Activated CD4-positive, alpha-beta T cell treated with anti-CD3 and anti-CD28 coated beads, Interleukin-2, amount 10 ng/mL, durations not matched to agents 7 days and 5 days (primary cell): ENCODE data around the gene EBP. TPM values are rescaled to one million over a fixed set of nuclear protein-coding genes. Genes with fewer than 3 reads are reported as not detected.

Experiments used
- CTCF ChIA-PET: fragments of 350-600 bp; sonication (Branson Sonifier 250); formaldehyde crosslinking; loops from one replicate; lab custom pipeline; 2021; ENCODE audit warnings: antibody characterized with exemption; lab: Charles Lee
- POLR2A ChIA-PET: fragments of 350-600 bp; sonication (Branson Sonifier 250); formaldehyde crosslinking; loops from one replicate; lab custom pipeline; 2021; ENCODE audit warnings: antibody characterized with exemption; lab: Charles Lee
- DNase-seq: peaks from one replicate; pipeline ENCODE4 v3.0.0-alpha.2; 2020
- H3K27ac Mint-ChIP-seq: one replicate; pipeline ENCODE4 v1.8.0; 2021; ENCODE audit warnings: mild to moderate bottlenecking, moderate library complexity, mixed read lengths
- H3K27me3 Mint-ChIP-seq: one replicate; pipeline ENCODE4 v1.8.0; 2021; ENCODE audit warnings: mixed read lengths
- H3K36me3 Mint-ChIP-seq: one replicate; pipeline ENCODE4 v1.8.0; 2021; ENCODE audit warnings: low read depth, mixed read lengths
- H3K4me1 Mint-ChIP-seq: one replicate; pipeline ENCODE4 v1.8.0; 2021; ENCODE audit warnings: mixed read lengths
- H3K4me3 Mint-ChIP-seq: one replicate; pipeline ENCODE4 v1.8.0; 2021; ENCODE audit warnings: mild to moderate bottlenecking, moderate library complexity, mixed read lengths
- H3K9me3 Mint-ChIP-seq: one replicate; pipeline ENCODE4 v1.8.0; 2021; ENCODE audit warnings: mixed read lengths
- total RNA-seq, 2 experiments: library from RNA; stranded (reverse); gene quantifications; one replicate each; pipeline ENCODE4 v1.2.3, GENCODE V29; 2021

Gene EBP
- total RNA-seq, 2 experiments from 2014 or later, result 246 to 251 TPM

DNA sequence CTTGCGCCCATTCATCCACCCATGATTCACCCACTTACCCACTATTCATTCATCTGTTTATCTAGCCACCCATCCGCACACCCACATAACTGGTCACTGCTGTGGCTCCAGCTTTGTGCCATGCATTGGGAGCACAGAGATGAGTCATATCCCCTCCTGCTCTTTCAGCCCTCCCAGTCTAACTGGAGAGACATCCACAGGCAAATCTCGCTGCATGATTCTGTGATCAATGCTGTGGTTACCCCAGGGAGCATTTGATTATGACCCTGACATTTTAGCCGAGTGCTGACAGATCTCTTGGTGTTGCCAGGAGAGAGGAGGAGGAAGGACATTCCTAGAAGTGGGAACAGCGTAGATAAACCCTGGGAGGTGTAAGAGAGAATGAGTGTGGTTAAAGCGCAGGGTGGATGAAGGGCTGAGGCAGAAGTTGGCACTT, 23.2 kb upstream of the EBP start:
- Mint-ChIP-seq H3K4me1 (no peaks in the 10 kb centered on the region), H3K4me3 (no peak overlapping the region), H3K9me3 (no peaks in the 10 kb centered on the region), H3K36me3 (no peaks in the 10 kb centered on the region), H3K27me3 (no peaks in the 10 kb centered on the region), H3K27ac (no peak overlapping the region)
- POLR2A ChIA-PET, result no interaction called here
- CTCF ChIA-PET, result no interaction called here
- DNase-seq, result no peak

DNA sequence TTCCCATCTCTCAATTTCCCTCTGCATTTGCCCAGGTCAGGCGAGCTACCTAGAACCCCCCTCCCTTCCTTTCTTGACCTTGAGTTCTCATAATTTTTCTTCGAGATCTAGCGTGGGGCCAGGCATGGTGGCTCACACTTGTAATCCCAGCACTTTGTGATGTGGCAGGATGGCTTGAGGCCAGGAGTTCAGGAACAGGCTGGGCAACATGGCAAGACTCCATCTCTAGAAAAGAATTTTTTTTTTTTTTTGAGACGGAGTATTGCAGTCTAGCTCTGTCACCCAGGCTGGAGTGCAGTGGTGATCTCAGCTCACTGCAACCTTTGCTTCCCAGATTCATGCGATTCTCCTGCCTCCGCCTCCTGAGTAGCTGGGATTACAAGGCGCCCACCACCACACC, 17.3 kb upstream of the EBP start:
- ChIA-PET POLR2A (no interaction called here), CTCF (interaction anchor here (0.6 kb wide), 2 partner anchors 658 to 1189 kb away, joined by 3 read pairs; no protein-coding TSS in a partner anchor)
- H3K4me3 Mint-ChIP-seq, result no peak overlapping the region
- no peak for DNase-seq
- peaks cover under 1% of the 10 kb centered on the region for H3K36me3 Mint-ChIP-seq
- peak overlapping the region; percentile 19 for H3K27ac Mint-ChIP-seq
- peaks cover 6% of the 10 kb centered on the region for H3K4me1 Mint-ChIP-seq
- H3K9me3 Mint-ChIP-seq, result no peaks in the 10 kb centered on the region
- no peaks in the 10 kb centered on the region for H3K27me3 Mint-ChIP-seq

DNA sequence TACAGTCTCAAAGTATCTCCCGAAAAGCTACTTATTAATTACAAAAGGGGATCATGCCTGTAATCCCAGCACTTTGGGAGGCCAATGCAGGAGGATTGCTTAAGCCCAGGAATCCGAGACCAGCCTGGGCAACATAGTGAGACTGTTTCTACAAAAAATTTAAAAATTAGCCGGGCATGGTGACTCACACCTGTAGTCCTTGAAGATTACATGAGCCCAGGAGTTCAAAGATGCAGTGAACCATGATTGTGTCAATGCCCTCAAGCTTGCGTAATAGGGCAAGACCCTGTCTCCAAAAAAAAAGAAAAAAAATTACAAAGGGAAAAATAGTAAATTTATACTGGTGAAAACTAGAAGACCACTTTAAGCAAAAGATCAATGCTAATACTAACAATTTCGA, 16.1 kb upstream of the EBP start:
- Mint-ChIP-seq H3K4me3 (no peak overlapping the region), H3K27ac (no peak overlapping the region), H3K4me1 (peaks cover 18% of the 10 kb centered on the region), H3K36me3 (peaks cover 4% of the 10 kb centered on the region), H3K27me3 (no peaks in the 10 kb centered on the region), H3K9me3 (no peaks in the 10 kb centered on the region)
- ChIA-PET CTCF (no interaction called here), POLR2A (no interaction called here)
- DNase-seq, result no peak

DNA sequence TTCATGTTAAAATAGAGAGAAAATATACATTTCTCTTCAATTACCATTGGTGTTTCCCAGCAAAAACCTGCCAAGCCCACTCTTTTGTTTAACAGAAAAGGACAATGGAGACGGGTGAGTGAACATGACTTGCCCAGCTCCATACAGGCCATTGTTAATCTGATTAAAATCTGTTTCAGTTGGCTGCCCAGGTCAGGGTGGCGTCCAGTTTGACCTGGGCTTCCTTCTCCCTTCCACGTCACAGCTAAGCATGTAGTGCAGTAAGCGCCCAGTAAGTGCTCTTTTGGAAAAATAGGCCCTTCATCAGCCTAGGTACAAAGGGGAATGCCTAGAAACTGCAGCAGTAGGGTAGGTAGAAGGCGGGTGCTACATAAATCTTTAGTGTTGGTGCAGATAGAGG, 14.4 kb upstream of the EBP start:
- no peak for DNase-seq
- peaks cover 33% of the 10 kb centered on the region for H3K4me1 Mint-ChIP-seq
- CTCF ChIA-PET, result interaction anchor here (1.2 kb wide), 1 partner anchor 13 kb away, joined by 3 read pairs; no protein-coding TSS in a partner anchor
- POLR2A ChIA-PET, result no interaction called here
- H3K9me3 Mint-ChIP-seq, result no peaks in the 10 kb centered on the region
- no peak overlapping the region for H3K27ac Mint-ChIP-seq
- H3K27me3 Mint-ChIP-seq, result no peaks in the 10 kb centered on the region
- H3K36me3 Mint-ChIP-seq, result peaks cover 6% of the 10 kb centered on the region
- H3K4me3 Mint-ChIP-seq, result no peak overlapping the region

DNA sequence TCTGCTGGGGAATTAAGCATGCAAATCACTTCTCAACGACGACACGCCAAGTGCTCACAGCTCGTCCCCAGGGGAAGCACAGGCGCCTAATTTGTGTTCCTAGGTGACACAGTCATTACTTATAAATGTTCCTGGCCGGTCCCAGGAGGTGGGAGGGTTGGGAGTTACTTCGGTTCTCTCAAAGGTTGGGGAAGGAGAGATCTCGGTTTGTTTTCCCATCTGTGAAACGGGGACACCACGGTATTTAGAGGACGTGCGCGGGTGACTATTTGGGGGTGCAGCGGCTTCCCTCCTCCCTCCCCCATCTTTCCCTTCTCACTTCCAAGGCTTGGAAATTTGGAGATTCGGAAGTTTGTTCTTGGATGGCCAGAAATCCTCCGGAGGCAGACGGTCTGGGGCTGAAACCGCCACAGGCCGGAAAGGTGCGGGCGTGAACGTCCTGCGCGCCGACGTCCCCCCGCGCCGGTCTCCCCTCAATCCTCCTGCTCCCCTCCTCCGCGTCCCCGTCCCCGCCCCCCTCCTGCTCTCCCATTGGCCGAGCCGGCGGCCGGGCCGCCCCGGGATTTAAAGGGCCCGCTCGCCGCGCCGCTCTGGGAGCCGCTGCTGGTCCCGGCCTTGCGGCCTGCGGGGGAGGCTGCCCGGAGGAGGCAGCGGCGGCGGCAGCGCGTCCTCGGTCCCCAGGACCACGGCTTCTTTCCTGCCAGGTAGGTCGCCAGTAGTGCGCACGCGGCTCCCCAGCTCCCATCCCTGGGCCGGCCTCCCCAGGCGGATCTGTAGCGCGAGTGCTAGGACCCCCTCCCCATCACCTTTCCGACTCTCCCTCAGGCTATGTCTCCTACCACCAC, 13.0 kb upstream of the EBP start, which contains the start of gene PORCN:
TSS of gene PORCN (plus strand) at position 593 of the 845 bp plus-strand sequence. CDS start 829 bp downstream, outside the sequence.
- Mint-ChIP-seq H3K4me1 (peaks cover 33% of the 10 kb centered on the region), H3K9me3 (no peaks in the 10 kb centered on the region), H3K27ac (peak within 1 kb of the TSS; percentile 89), H3K36me3 (peaks cover 6% of the 10 kb centered on the region), H3K27me3 (no peaks in the 10 kb centered on the region), H3K4me3 (peak within 1 kb of the TSS; percentile 84)
- ChIA-PET CTCF (interaction anchor here (0.9 kb wide), 1 partner anchor 8 kb away, joined by 3 read pairs; no protein-coding TSS in a partner anchor), POLR2A (interaction anchor here (0.7 kb wide), 2 partner anchors 123 to 175 kb away, joined by 3 read pairs; no protein-coding TSS in a partner anchor)
- peak; percentile 82 for DNase-seq

DNA sequence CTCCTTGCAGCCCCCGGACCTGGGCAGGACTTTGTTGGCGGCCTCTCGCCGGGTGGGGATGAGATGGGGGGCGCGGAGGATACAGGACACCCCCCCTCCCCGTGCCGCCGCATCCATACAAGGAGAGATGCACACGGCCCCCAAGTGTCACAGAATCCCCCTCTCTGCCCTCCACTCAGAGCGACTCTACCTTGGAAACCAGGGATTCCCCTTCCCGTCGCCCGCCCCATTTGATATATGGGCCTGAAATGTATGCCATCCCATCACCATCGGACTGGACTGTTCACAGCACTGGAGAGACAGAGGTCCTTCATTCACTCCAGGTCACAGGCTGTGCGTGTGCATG, 12.4 kb upstream of the EBP start:
- H3K9me3 Mint-ChIP-seq, result no peaks in the 10 kb centered on the region
- H3K27me3 Mint-ChIP-seq, result no peaks in the 10 kb centered on the region
- peak overlapping the region; percentile 89 for H3K27ac Mint-ChIP-seq
- DNase-seq, result no peak
- H3K36me3 Mint-ChIP-seq, result peaks cover 6% of the 10 kb centered on the region
- H3K4me1 Mint-ChIP-seq, result peaks cover 33% of the 10 kb centered on the region
- POLR2A ChIA-PET, result no interaction called here
- CTCF ChIA-PET, result no interaction called here
- peak overlapping the region; percentile 84 for H3K4me3 Mint-ChIP-seq

DNA sequence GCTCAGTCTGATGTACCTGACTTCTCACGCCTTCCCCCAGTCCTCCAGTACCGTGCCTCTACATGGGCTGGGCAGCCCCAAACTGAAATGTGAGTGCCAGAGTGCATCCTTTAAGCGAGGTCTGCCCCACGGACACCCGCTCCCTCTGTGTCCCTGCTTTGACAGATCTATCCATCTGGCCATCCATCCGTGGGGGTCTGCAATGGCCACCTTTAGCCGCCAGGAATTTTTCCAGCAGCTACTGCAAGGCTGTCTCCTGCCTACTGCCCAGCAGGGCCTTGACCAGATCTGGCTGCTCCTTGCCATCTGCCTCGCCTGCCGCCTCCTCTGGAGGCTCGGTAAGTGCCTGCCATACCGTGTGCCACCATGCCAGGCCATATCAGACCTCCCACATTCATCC, 12.0 kb upstream of the EBP start:
- H3K9me3 Mint-ChIP-seq, result no peaks in the 10 kb centered on the region
- peak overlapping the region; percentile 84 for H3K4me3 Mint-ChIP-seq
- peaks cover 6% of the 10 kb centered on the region for H3K36me3 Mint-ChIP-seq
- ChIA-PET CTCF (interaction anchor here (0.6 kb wide), 1 partner anchor 72 kb away, joined by 3 read pairs; no protein-coding TSS in a partner anchor), POLR2A (no interaction called here)
- DNase-seq, result no peak
- peak overlapping the region; percentile 89 for H3K27ac Mint-ChIP-seq
- H3K27me3 Mint-ChIP-seq, result no peaks in the 10 kb centered on the region
- peaks cover 33% of the 10 kb centered on the region for H3K4me1 Mint-ChIP-seq

DNA sequence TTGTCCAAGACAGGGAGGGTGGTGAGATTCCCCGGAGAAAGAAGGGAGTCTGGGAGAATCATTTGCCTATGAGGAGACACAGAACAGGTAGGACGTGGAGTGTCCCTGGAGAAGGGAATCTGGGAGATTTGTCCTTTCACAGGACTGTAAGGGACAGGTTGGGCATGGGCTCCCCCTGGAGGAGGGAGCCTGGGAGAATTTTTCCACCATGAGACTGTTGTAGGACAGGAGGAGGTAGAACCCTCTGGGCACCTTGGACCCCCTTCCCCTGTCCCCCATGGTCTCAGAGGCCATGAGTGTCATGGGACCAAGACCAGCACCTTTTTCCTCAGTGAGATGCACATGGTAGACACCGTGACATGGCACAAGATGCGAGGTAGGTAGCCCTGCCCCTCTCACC, 10.0 kb upstream of the EBP start:
- no peak overlapping the region for H3K4me3 Mint-ChIP-seq
- peaks cover 6% of the 10 kb centered on the region for H3K36me3 Mint-ChIP-seq
- H3K27ac Mint-ChIP-seq, result peak overlapping the region; percentile 13
- H3K9me3 Mint-ChIP-seq, result no peaks in the 10 kb centered on the region
- CTCF ChIA-PET, result no interaction called here
- H3K4me1 Mint-ChIP-seq, result peaks cover 38% of the 10 kb centered on the region
- no peak for DNase-seq
- no peaks in the 10 kb centered on the region for H3K27me3 Mint-ChIP-seq
- POLR2A ChIA-PET, result no interaction called here

DNA sequence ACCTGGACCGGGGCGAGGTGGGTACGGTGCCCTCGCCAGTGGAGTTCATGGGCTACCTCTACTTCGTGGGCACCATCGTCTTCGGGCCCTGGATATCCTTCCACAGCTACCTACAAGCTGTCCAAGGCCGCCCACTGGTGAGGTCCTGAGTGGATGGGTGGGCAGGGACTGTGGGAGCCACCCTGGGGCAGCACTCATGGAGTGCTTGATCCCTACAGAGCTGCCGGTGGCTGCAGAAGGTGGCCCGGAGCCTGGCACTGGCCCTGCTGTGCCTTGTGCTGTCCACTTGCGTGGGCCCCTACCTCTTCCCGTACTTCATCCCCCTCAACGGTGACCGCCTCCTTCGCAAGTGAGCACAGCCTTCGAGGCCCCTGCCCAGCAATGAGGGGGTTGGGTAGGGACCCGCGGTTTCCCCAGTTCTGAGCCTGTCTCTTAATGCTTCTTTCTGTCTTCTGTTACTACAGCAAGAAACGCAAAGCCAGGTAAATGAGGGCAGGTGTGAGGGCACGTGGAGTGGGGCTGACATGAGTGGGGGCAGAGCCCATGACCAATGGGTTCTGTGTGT, 9.2 kb upstream of the EBP start:
- CTCF ChIA-PET, result no interaction called here

DNA sequence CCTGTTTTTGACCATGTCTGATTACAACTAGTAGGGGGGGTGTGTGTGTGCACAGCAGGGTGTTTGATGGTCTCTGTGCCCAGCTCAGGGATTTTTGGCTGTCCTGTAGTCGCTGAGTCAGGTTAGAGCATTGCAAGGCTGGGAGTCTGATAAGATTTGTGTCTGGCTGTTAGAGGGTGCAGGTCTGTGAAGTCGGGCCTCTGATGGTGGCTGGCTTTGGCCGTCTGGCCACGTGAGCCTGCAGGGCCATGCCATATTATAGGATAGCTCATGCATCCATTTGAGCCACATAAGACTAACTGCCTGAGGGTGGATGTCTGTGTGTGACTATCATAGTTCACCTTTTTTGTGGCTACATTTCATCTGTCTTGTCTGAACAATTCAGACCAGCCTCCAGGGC, 7.9 kb upstream of the EBP start:
- Mint-ChIP-seq H3K9me3 (no peaks in the 10 kb centered on the region), H3K27me3 (no peaks in the 10 kb centered on the region), H3K27ac (no peak overlapping the region), H3K36me3 (peaks cover 6% of the 10 kb centered on the region), H3K4me1 (peaks cover 40% of the 10 kb centered on the region), H3K4me3 (no peak overlapping the region)
- no peak for DNase-seq
- ChIA-PET CTCF (no interaction called here), POLR2A (no interaction called here)

More for the DNA sequence above, 9.2 kb upstream of the EBP start:
- peak overlapping the region; percentile 11 for H3K27ac Mint-ChIP-seq
- no peak for DNase-seq
- POLR2A ChIA-PET, result no interaction called here
- H3K4me3 Mint-ChIP-seq, result no peak overlapping the region
- no peaks in the 10 kb centered on the region for H3K9me3 Mint-ChIP-seq
- H3K4me1 Mint-ChIP-seq, result peaks cover 46% of the 10 kb centered on the region
- H3K27me3 Mint-ChIP-seq, result no peaks in the 10 kb centered on the region
- H3K36me3 Mint-ChIP-seq, result peaks cover 6% of the 10 kb centered on the region

DNA sequence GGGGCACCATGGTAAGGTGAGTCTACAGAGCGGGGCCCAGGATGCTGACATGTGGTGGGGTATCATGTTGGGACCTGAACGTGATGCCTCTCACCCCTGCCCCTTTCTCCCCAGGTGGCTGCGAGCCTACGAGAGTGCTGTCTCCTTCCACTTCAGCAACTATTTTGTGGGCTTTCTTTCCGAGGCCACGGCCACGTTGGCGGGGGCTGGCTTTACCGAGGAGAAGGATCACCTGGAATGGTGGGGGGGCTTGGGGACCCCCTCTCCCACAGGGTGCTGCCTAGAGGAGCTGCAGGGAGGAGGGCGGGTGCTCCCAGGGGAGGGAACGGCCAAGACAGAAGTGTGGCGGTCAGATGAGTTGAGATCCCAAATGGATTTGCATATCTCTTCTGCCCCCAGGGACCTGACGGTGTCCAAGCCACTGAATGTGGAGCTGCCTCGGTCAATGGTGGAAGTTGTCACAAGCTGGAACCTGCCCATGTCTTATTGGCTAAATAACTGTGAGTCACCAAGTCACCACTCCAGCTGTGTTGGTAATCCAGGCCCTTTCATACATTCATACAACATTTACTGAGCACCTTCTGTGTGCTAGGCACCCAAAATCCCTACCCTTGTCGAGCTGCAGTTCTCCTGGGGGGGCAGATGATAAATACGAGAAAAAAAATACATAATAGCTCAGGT, 7.3 kb upstream of the EBP start:
- ChIA-PET CTCF (no interaction called here), POLR2A (interaction anchor here (0.7 kb wide), 1 partner anchor 1293 kb away, joined by 3 read pairs; no protein-coding TSS in a partner anchor)
- no peak overlapping the region for H3K4me3 Mint-ChIP-seq

DNA sequence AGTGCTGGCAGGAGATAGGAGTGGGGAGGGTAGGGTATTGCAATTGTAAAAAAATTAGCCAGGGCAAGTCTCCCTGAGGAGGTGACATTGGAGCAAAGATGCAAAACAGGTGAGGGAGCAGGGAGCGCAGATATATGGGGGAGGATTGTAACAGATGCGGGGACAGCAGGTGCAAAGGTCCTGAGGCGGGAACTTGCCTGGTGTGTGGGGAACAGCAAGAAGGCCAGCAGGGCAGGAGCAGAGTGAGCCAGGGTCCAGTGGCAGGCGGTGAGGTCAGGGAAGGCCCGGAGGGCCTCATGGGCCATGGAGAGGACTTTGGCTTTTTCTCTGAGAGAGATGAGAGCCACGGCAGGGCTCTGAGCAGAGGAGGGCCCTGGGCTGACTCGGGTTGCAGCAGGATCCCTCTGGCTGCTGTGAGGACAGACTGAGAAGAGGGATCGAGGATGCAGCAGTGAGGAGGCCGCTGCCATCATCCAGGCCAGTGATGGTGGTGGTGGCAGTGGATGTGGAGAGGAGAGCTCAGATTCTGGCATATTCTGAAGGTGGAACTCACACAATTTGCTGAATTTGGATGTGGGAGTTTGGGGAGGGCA, 6.6 kb upstream of the EBP start:
- ChIA-PET CTCF (no interaction called here), POLR2A (interaction anchor here (0.7 kb wide), 1 partner anchor 1293 kb away, joined by 3 read pairs; no protein-coding TSS in a partner anchor)
- Mint-ChIP-seq H3K27ac (no peak overlapping the region), H3K27me3 (no peaks in the 10 kb centered on the region), H3K4me1 (peaks cover 41% of the 10 kb centered on the region), H3K9me3 (no peaks in the 10 kb centered on the region), H3K4me3 (no peak overlapping the region), H3K36me3 (peaks cover 2% of the 10 kb centered on the region)
- DNase-seq, result no peak

More for the DNA sequence above, 7.3 kb upstream of the EBP start:
- no peaks in the 10 kb centered on the region for H3K27me3 Mint-ChIP-seq
- peaks cover 41% of the 10 kb centered on the region for H3K4me1 Mint-ChIP-seq
- peaks cover 6% of the 10 kb centered on the region for H3K36me3 Mint-ChIP-seq
- no peak for DNase-seq
- no peak overlapping the region for H3K27ac Mint-ChIP-seq
- no peaks in the 10 kb centered on the region for H3K9me3 Mint-ChIP-seq
